Keratinocyte (primary cell): ENCODE data around the gene CELF2.

Experiments
- CTCF ChIP-seq, 3 experiments: IDR thresholded peaks in 1 of 3; conservative IDR thresholded peaks in 1 of 3; optimal IDR thresholded peaks in 1 of 3; 2 replicates in 2 of 3; 3 replicates in 1 of 3; pipeline versions ENCODE3 to v1.5.1; 2011; ENCODE audit warnings: low read length in 3 of 3, mild to moderate bottlenecking in 3 of 3, moderate library complexity in 2 of 3, control low read depth in 1 of 3, inconsistent platforms in 1 of 3; ENCODE audit not compliant: insufficient read depth in 2 of 3; ENCODE audit errors: extremely low read depth in 1 of 3
- EZH2 ChIP-seq: IDR thresholded peaks from one replicate; pipeline ENCODE4 v1.6.1; 2012; ENCODE audit warnings: inconsistent platforms, mild to moderate bottlenecking, low read length, moderate library complexity

GRCh38 chr10:11113156-11113555 is 95.5 kb downstream of the CELF2 start:
- TF ChIP-seq CTCF (optimal IDR thresholded peaks at IDR 0.05 in 1 of 3, IDR thresholded peaks at IDR 0.05 in 1 of 3, conservative IDR thresholded peaks at IDR 0.05 in 1 of 3; ENCODE audit: extremely low read depth in 1 of 3, insufficient read depth in 2 of 3, low read length in 3 of 3) (no peak), EZH2 (no peak)
